HFF-Myc (cell line): Measurements from ENCODE around the gene SLC28A3.

Experiments used
- DNase-seq: peaks from one replicate; pipeline ENCODE4 v3.0.0-alpha.2; 2011; ENCODE audit warnings: low read depth; ENCODE audit errors: extremely low read depth
- H3K4me3 ChIP-seq: replicated peaks from 2 replicates; pipeline ENCODE4 v1.5.1; 2011; ENCODE audit warnings: low read depth, mild to moderate bottlenecking, control low read depth, low read length
- CTCF ChIP-seq: IDR thresholded peaks from 2 replicates; pipeline ENCODE4 v1.5.1; 2012; ENCODE audit warnings: mild to moderate bottlenecking, low read depth, low read length, control low read depth; ENCODE audit errors: missing control alignments

Gene SLC28A3

GRCh38 chr9:84276741-84277140 lies 63.8 kb downstream of the SLC28A3 start:
- TF ChIP-seq CTCF, result no peak
- no peak overlapping the region for H3K4me3 ChIP-seq
- no peak for DNase-seq

- H3K4me3 ChIP-seq, result peak overlapping the region; percentile 26
- TF ChIP-seq CTCF, result no peak
- no peak for DNase-seq
Measured at GRCh38 chr9:84271921-84272556, 68.5 kb downstream of the SLC28A3 start.

GRCh38 chr9:84271531-84271900 lies 69.0 kb downstream of the SLC28A3 start:
- H3K4me3 ChIP-seq, result peak overlapping the region; percentile 26
- no peak for TF ChIP-seq CTCF
- DNase-seq, result peak; percentile 10

- TF ChIP-seq CTCF, result no peak
- DNase-seq, result no peak
- H3K4me3 ChIP-seq, result no peak overlapping the region; the same call in 1 of the 2 replicates
Measured at GRCh38 chr9:84270847-84271530, 69.6 kb downstream of the SLC28A3 start.

- DNase-seq, result no peak
- TF ChIP-seq CTCF, result no peak
Measured at GRCh38 chr9:84266087-84266561, 74.4 kb downstream of the SLC28A3 start.

GRCh38 chr9:84264307-84265029 lies 76.1 kb downstream of the SLC28A3 start:
- TF ChIP-seq CTCF, result no peak
- no peak for DNase-seq
- H3K4me3 ChIP-seq, result no peak overlapping the region

More at GRCh38 chr9:84266087-84266561, 74.4 kb downstream of the SLC28A3 start:
- no peak overlapping the region for H3K4me3 ChIP-seq
